Measurements from ENCODE around the gene PSEN2.

- TF ChIP-seq EZH2 (IDR thresholded peaks at IDR 0.05; ENCODE audit: borderline replicate concordance, low read length) (no peak), CTCF (conservative IDR thresholded peaks at IDR 0.05 in 1 of 2, IDR thresholded peaks at IDR 0.05 in 1 of 2; ENCODE audit: extremely low read depth in 1 of 2, insufficient read depth in 1 of 2, low read depth in 1 of 2, low read length in 2 of 2) (no peak)
Measured at GRCh38 chr1:226875641-226876295, 5.4 kb downstream of the PSEN2 start.
